ENCODE measurements around the gene SLC2A13.

The SLC2A13 gene

GRCh38 chr12:40105515-40106201 is at the start of gene SLC2A13:
SLC2A13 (minus strand) TSS chr12:40106081; CDS start chr12:40105808, 273 bp downstream.
- DNase-seq = no peak

GRCh38 chr12:40154381-40154780 is 48.5 kb upstream of the SLC2A13 start:
- no peak for DNase-seq

GRCh38 chr12:40153432-40153831 is 47.6 kb upstream of the SLC2A13 start:
- DNase-seq = no peak

GRCh38 chr12:40152783-40153383 is 47.0 kb upstream of the SLC2A13 start:
- no peak for DNase-seq

- no peak for DNase-seq
Observed at GRCh38 chr12:40149673-40150260, 43.9 kb upstream of the SLC2A13 start.

- DNase-seq = no peak
Observed at GRCh38 chr12:40146800-40147797, 41.2 kb upstream of the SLC2A13 start.

- no peak for DNase-seq
Observed at GRCh38 chr12:40145896-40146295, 40.0 kb upstream of the SLC2A13 start.

GRCh38 chr12:40144023-40144422 is 38.1 kb upstream of the SLC2A13 start:
- no peak for DNase-seq

- no peak for DNase-seq
Observed at GRCh38 chr12:40142001-40142744, 36.3 kb upstream of the SLC2A13 start.

GRCh38 chr12:40138526-40138925 is 32.6 kb upstream of the SLC2A13 start:
- no peak for DNase-seq

- no peak for DNase-seq
Observed at GRCh38 chr12:40137252-40137651, 31.4 kb upstream of the SLC2A13 start.

- DNase-seq = no peak
Observed at GRCh38 chr12:40127408-40127807, 21.5 kb upstream of the SLC2A13 start.

- DNase-seq = no peak
Observed at GRCh38 chr12:40123496-40123895, 17.6 kb upstream of the SLC2A13 start.

- DNase-seq = no peak
Observed at GRCh38 chr12:40122842-40123241, 17.0 kb upstream of the SLC2A13 start.

- DNase-seq = no peak
Observed at GRCh38 chr12:40117818-40118217, 11.9 kb upstream of the SLC2A13 start.

GRCh38 chr12:40110586-40110985 is 4.7 kb upstream of the SLC2A13 start:
- DNase-seq = no peak

GRCh38 chr12:40107803-40108620 is 2.1 kb upstream of the SLC2A13 start:
- DNase-seq = no peak

- DNase-seq = no peak
Observed at GRCh38 chr12:40107098-40107802, 1.4 kb upstream of the SLC2A13 start.

- DNase-seq = no peak
Observed at GRCh38 chr12:40106655-40107054, 774 bp upstream of the SLC2A13 start.

- DNase-seq = peak; percentile 78
Observed at GRCh38 chr12:40106202-40106533, 287 bp upstream of the SLC2A13 start.

- DNase-seq = no peak
Observed at GRCh38 chr12:40105265-40105514, 691 bp downstream of the SLC2A13 start.
